Karpas-422 (cell line): ENCODE data around the gene C1QA. TPM values are rescaled to one million over a fixed set of nuclear protein-coding genes. Genes with fewer than 3 reads are reported as not detected.

Experiments
- small RNA-seq: library from RNA; depleted of rRNA; stranded (forward); fragments of <200 nt; gene quantifications from one replicate; pipeline ENCODE3, GENCODE V24; 2014
- total RNA-seq: library from RNA; depleted of rRNA; stranded (reverse); fragments of >200 nt; shearing (Covaris generic); gene quantifications from 2 replicates; pipeline ENCODE4 v1.2.3, GENCODE V29; 2014; ENCODE audit warnings: low replicate concordance; rRNA removed

C1QA gene
- total RNA-seq, 1 experiment from 2014 or later: not detected

Small RNA genes within 50 kb of the gene (small RNA-seq; reads per million reads assigned to genes)
- gene MIR6127: not detected

Other genes starting within 250 kb of the C1QA start
- 11.1 and 15.3 TPM in 2 replicates for gene ZBTB40, start 184.8 kb upstream of the C1QA start, total RNA-seq
- not detected in 2 replicates for gene EPHA8, start 73.1 kb upstream of the C1QA start, total RNA-seq
- gene C1QC, start 7.0 kb downstream of the C1QA start, total RNA-seq: not detected in 2 replicates
- not detected in 2 replicates for gene C1QB, start 16.6 kb downstream of the C1QA start, total RNA-seq
- gene EPHB2, start 74.2 kb downstream of the C1QA start, total RNA-seq: 0.45 and 2.5 TPM in 2 replicates